ENCODE data around the gene FKBP5.
"Not testable (repeated sequence)": the region's sequence is repeated elsewhere in the genome, so short reads cannot be mapped to it uniquely, and the experiment has no call there.

The FKBP5 gene

DNA sequence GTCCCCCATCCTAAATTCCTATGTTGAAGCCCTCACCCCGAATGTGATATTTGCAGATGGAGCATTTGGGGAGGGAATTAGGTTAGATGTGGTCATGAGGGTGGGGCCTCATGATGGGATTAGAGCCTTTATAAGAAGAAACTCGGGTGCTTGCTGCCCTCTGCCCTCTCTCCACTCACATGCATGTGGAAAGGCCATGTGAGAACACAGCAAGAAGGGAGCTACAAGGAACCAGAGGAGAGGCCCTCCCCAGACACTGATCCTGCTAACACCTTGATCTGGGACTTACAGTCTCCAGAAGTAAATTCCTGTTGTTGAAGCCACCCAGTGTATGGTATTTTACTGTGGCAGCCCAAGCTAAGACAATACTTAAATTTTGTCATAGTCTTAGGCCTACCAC, 106.4 kb downstream of the FKBP5 start:
- DNase-seq = no peak

DNA sequence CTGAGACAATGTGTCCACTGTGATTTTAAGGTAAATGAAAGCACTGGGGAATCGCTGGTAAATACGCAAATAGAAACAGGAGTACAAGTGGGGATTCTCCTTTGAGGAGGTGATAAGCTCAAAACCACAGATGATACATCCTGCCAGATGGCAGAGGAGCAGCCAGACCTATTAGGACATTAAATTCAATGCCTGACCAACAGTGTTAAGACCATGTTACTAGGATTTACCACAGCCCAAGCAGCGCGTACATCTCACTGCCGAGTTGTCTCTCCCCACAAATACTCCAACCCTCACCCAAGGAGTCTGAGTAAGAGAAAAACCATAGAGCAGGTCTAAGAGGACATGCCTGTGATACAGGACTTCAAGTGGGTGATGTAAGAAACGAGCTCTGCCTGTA, 107.1 kb downstream of the FKBP5 start:
- DNase-seq = no peak

DNA sequence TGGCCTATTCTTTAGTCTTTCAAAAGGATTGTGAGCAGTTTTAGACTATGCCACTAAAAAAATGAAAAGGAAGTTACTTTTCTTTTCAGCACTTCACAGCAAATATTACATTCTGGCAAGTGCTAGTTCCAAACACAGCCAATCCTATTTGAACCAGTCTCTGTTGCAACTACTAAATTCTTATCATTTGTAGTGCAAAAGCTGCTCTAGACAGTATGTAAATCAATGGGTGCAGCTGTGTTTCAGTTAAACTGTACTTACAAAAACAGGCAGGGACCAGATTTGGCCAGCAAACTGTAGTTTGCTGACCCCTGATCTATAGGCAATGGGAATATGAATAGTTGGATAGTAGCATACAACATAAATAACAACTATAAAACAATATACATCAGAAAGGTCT, 107.9 kb downstream of the FKBP5 start:
- DNase-seq = no peak

DNA sequence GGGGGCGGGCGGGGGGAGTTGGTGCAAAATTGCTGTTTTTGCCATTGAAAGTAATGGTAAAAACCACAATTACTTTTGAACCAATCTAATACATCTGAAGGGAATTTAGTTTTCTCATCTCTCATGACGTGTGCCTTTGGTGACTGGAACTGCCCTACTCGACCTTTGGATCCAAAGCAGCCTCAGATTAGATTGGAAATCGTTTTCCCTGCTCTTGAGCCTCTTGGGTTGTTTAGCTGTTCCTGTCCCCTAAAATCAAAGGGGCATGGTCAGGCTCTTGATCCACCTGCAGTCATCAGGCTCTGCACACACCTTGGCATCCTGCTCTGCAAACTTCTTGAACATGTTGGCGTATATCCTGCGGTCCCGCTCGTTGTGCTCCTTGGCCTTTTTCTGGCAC, 112.0 kb downstream of the FKBP5 start:
- DNase-seq = no peak

DNA sequence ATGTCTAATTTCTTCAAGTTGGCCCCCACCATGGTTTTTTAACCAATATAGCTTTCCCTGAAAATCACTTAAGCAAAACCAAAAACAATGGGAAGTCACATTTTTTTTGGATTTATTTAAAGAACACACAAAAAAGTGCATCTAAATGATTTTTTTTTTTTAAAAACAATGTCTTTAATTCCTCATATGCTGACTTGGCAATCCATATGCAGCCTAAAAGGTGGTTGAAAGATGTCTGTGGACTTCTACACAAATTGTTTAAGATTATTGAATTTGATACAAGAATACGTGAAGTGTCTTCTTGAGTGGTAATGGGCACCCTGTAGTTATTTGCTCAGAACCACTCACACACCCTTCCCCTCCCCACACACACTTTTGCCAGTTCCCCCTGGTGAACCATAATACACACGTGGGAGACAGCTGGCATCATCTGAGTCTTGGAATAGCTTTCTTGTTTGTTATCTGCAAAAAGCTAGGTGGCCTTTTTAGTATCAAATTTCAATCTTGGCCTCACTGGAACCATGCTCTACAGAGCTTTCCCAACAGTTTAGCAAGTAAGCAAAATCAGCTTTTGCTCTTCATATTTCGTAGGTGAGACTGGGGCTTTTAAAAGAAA, 115.1 kb downstream of the FKBP5 start:
- DNase-seq = no peak

DNA sequence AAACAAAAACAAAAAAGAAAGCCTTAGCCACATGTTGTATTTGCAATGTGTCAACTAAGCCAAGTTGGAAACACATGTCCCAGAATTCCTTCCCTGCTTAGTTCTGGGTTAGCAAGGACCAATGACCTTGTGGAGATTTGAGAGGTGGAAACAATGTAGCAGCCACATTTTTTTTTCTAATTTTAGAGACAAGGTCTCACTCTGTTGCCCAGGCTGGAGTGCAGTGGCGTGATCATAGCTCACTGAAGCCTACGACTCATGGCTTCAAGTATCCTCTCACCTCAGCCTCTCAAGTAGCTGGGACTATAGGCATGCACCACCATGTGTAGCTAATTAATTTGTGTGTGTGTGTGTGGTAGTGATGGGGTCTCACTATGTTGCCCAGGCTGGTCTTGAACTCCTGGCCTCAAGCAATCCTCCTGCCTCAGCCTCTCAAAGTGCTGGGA, 117.8 kb downstream of the FKBP5 start:
- DNase-seq = not testable (repeated sequence)

DNA sequence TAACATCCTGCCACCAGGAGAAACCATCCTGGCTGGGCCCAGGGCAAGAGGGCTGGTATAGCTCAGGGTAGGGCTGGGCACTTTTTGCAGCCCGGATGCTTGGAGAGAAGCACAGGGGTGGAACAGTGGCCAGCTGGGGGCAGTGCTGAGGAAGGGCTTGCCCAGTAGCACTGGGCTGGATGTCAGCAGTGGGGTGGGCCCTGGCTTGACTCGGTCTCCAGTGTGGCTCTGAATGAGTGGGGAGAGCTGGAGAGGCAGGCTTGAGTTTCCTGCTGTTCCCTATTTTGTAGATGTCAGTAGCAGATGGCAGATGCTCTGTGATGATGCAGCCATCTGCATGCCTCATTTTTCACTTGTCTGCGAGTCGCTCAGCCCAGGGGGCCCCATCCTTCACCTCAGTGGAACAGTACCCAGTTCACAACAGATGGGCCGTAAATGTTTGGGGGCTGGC, 119.7 kb downstream of the FKBP5 start:
- DNase-seq = no peak

DNA sequence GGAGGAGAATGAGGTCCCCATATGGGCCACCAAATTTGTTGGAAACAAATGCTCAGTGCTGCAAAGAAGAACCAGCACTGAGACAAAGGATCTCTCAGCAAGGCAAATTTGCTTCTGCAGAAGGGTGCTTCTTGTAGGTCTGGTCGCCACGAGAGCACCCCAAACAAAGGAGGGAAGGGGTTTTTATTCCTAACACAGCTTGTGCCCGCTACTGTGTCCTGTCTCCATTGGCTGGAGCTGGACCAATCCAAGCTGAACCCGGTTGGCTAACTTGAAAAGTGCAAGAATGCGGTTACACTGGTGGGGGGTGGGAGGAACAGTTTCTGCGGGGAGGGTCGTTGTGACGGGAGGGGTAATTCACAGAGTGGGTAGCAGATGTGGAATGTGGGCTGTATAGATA, 121.9 kb downstream of the FKBP5 start:
- peak; percentile 89 for DNase-seq

DNA sequence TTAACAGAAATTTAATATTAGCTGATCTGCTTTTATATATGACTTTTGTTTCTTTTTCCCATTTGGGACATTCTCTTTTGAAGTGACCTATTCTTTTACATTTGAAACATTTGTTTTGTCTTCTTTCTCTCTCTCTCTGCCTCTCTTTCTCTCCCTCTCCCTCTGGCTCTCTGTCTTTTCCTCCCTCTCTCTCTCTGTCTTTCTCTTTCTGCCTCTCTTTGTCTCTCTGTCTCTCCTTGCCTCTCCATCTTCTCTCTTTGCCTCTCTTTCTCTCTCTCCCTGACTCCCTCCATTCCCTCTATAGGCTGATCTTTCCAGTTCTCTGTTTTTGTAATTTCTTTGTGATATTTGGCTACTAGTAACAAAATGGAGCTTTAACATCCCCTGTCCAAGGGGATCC, 124.0 kb downstream of the FKBP5 start:
- no peak for DNase-seq

DNA sequence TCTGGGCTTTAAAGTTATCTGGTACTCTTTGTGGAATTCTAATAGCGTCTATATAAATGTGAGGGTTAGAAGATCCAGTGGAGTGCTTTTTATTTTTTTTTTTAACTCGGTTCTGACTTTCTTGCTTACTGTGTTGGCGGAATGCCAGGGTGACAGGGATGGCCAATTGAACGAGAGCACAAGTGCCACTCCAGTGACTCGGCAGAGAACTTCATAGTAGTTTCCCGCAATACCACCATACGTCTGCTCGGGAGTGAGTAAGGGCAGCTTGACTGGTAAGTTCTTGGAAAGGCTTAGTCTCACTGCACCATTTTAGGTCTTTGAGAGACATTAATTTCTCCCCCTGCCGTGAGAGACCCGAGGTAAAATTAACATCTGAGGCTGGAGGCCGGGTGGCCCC, 126.7 kb downstream of the FKBP5 start:
- peak; percentile 61 for DNase-seq

DNA sequence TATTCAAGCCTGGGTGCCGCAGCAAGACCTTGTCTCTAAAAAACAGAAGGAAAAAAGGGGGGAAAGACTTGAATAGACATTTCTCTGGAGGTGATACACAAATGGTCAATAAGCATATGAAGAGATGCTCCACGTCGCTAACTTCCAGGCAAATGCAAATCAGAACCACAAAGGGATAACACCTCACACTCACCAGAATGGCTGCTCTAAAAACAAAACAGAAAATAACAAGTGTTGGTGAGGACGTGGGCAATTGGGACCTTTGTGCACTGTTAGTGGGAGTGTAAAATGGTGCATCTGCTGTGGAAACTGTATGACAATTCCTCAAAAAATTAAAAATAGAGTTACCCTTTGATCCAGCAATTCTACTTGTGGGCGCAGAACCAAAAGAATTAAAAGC, 127.6 kb downstream of the FKBP5 start:
- no peak for DNase-seq

DNA sequence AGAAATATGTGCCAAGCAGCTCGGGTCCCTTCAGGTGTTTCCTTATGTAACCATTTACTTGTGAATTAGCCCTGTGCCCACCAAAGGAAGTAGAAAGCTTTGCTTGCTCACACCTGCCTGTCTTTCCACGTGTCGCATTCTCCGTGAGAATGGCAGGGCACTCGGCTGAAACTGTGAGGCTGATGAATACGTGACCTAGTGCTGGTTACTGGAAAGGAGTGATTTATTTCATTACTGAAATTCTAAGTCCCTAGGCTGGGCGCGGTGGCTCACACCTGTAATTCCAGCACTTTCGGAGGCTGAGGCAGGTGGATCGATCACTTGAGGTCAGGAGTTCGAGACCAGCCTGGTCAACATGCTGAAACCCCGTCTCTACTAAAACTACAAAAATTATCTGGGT, 130.1 kb downstream of the FKBP5 start:
- DNase-seq = no peak

DNA sequence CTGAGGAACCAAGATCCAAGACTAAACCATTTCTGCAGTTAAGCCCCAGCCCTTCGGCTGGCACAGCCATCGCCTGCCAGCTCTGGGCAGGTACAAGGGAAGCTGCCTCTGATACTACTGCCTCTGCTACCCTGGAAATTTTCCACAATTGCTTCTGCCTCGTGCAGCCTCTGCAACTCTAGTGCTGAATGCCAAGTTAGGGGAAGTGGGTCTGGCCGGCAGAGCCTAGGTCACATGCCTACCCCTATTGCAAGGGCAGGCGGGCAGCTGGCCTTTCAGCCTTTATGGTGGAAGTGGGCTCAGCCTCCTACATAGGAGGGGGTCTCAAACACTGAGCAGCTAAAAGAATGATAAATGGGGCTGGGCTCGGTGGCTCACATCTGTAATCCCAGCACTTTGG, 131.5 kb downstream of the FKBP5 start:
- DNase-seq = no peak

DNA sequence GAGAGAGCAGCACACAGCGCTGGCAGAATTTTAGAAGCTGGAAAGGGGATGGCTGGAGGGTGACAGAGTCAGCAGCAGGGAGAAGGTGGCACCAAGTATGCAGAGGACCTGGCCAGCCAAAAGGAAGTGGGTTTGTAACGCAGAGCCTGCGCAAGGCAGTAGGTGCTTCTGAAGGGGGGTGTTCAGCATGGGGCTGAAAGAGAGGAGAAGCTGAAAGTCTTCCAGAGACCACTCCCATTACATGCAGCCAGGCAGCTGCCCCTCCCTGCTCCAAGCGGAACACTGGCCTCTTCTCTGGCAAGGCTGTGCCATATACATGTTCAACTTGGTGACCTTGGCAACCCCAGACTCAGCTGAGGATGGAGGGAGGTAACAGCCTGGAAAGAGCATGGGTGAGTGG, 133.9 kb downstream of the FKBP5 start:
- DNase-seq = no peak

DNA sequence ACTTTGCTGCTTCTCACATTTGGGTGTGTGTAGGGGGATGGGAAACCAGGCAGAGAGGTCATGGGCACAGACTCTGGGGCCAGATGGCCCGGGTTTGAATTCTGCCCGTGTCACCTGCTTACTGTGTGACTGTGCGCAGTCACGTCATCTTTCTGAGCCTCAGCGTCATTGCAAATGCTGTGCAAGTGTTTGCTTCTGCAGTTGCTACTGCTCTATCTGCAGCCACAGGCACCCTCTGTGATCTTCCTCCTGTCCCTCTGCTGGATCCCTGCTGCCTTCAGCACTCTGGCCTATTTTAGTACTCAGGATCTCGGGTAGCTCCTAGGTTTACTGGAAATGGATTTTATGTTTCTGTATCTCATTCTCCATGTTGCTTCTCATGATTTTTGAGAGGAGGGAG, 135.4 kb downstream of the FKBP5 start:
- no peak for DNase-seq

DNA sequence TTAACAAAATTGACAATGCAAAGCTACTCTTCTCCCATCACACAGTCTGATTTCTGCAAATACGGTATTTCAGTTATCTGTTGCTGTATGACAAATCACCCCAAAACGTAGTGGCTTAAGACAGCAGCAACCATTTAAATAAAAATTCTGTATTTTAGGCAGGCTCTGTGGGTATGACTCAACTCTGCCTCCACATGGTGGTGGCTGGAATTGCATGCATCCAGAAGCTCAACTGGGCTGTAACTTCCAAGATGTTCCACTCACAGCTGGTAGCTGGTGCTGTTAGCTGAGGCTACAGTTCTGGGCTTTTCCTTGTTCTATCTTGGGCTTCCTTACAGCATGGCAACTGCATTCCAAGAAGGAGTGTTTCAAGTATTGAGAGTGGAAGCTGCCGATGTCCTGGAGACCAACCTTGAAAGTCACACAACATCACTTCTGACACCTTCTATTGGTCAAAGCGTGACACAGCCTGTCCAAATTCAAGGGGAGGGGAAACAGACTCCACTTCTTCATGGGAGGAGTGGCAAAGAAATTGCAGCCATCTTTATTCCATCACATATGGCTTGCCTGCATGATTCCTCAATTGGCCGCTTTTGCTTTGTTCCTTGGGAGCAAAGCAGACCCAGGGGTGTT, 136.3 kb downstream of the FKBP5 start:
- peak; percentile 62 for DNase-seq

DNA sequence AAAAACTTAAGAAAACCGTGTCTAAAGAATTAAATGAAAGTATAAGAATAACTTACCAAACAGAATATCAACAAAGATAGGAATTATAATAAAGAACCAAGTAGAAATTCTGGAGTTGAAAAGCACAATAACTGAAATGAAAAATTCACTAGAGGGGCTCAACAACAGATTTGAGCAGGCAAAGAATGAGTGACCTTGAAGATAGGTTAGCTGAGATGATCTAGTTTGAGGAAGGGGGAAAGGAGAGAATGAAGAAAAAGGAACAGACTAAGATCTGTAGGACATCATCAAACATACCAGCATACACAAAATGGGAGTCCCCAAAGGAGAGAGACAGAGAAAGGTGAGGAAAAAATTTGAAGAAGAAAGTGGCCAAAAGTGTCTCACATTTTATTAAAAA, 138.3 kb downstream of the FKBP5 start:
- DNase-seq = no peak

DNA sequence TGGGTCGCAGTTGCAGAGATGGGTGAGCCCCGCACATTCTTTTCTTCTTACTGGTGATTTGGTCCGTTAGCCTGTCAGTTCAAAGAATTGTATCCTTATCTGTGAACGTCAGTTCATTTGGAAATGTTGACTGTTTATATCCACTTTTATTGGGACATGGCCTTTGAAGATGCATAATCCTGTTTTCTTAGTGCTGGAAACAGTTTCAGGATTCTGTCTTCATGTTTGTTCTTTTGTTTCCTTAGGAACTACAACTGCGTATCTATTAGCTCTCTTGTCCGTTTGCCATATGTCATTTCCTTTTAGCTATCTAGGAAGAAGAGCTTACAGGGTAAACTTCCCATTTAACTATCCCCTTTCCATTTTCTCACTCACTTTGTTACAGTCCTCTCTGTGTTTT, 141.0 kb downstream of the FKBP5 start:
- DNase-seq = no peak

DNA sequence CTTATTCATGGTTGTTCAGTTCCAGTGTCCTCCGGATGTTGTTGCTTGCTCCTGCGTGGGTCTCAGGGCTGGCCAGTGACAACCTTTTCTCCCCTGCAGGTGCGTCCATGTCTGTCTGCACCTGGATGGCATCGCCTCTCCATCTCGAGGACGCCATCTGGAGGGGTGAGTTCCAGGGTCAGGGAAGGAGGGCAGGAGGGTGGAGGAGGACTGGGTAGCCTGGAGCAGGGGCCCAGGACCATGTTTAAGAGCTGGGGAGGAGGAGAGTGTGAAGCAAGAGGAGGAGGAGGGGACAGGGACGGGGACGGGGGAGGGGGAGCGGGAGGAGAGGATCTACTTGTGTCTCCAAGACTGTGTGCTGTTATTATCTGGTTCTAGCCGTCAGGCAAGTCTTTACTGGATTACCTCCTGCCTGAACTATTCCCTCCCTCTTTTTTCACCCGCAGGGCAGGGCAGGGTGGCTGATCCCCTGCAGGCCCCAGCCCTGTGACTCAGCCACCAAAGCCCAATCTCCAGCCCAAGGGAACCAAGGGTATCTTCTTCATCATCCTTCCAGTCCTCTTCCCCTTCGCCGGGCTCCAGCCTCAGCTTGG, 143.8 kb downstream of the FKBP5 start:
- peak; percentile 93 for DNase-seq

DNA sequence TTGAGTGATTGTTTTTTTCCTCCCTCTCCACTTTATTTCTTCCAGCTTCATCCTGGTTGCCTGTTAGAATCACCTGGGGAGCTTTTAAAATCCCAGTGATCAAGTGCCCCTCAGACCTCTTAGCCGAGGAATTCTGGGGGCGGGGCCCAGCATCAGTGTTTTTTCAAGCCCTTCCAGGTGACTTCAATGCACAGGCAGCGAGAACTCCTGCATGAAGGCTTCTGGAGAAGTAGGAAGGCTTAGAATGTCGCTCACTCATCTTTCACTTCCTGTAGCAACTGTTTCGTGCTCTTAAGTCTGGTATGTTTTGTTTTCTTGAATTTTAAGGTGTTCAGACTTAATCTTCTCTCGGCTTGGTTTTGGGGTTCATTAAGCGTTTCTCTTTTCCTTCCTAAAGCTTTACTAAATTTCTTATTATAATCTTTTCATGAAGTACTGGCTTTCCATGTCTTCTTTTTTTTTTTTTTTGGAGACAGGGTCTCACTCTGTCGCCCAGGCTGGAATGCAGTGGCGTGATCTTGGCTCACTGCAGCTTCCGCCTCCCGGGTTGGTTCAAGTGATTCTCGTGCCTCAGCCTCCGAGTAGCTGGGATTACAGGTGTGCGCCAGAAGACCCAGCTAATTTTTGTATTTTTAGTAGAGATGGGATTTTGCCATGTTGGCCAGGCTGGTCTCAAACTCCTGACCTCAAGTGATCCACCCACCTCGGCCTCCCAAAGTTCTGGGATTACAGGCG, 145.1 kb downstream of the FKBP5 start:
- DNase-seq = peak; percentile 75

DNA sequence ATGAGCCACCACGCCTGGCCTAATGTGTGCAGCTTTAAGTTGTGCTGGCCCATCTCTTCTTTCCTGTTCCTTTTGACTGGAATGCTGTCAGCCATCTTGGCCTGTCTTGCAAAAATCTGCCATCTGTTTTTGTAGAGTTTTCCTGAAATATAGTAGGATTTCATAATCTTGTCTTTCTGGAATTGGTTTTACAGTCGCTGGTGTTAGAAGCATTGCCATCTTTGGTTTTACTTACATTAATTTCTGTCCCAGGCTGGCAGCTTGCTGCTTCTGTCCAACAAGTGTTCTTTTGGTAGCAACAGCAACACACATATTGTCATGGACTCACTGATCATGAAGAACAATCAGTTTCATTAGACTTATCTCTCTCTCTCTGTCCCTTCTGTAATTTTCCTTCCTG, 146.9 kb downstream of the FKBP5 start:
- DNase-seq = no peak

DNA sequence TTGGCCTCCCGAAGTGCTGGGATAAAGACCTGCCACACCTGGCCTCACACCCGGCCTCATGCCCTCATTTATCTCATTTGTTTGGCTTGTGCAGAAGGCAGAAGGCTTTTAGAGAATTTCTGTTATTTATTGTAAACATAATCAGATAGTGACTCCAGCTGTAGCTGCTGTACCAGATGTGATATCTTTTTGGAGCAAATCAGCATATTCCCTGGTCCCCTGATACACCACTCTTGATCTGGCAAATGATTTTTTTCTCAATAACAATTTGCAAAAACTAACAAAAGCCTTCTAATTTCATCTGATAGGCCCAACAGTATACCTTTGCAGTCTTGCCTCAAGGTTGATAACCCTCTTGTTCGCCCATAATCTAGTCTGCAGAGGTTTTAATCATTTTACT, 149.5 kb downstream of the FKBP5 start:
- DNase-seq = no peak

DNA sequence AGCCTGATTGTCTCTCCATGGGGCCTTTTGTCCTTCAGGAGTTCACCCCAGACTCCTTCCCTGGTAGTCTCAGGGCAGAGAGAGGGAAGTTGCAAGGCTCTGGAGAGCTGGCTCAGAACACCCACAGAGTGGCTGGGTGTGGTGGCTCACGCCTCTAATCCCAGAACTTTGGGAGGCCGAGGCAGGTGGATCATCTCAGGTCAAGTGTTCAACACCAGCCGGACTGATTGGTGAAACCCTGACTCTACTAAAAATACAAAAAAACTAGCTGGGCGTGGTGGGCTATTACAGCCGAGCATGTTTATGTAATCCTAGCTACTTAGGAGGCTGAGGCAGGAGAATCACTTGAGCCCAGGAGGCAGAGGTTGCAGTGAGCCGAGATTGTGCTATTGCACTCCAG, 152.9 kb downstream of the FKBP5 start:
- DNase-seq = not testable (repeated sequence)

All from islet precursor cell (in vitro differentiated cells).